Measurements from ENCODE around the gene METTL23.
A peak's percentile ranks its signal among the peaks of the same experiment; 100 is the strongest.
"Not testable (repeated sequence)": the region's sequence is repeated elsewhere in the genome, so short reads cannot be mapped to it uniquely, and the experiment has no call there.

Gene METTL23

DNA sequence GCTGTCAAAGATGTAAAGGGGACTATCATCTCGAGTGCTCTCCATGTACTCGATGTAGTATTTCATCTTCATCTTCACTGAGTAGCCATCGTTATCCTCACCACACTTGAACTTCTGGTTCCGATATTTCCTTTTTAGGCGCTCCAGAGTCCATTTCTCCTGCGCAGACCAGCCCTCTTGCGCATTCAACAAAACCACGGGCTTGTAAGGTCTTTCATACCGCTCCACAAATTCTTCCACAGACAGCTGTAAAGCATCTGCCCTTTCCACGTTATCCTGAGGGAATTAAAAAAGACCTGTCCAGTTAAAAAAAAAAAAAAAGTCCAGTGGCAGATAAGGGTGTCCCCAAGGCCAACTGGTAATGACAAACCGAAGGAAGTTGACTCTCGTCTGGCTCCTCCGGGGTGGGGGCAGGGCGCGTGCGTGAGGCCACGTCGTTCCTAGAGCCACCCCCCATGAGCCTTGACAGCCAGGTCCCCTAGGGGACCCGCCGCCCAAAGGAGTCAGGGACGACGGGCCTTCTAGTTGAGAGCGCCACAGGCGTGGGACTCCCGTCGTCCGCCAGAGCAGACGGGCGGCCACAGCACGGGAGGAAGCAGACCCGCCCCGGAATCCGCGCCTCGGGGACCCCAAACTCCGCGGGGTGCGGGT lies 934 bp upstream of the METTL23 start:
- DNase-seq (ENCODE audit: low read depth, low spot score), result no peak
- peaks cover 17% of the 10 kb centered on the region; the same call in 1 of the 2 replicates for H3K36me3 ChIP-seq (ENCODE audit: control insufficient read depth, insufficient read depth, low read length)
- no peaks in the 10 kb centered on the region for H3K27me3 ChIP-seq (ENCODE audit: control insufficient read depth, insufficient read depth, low read length)
- H3K4me1 ChIP-seq (ENCODE audit: control insufficient read depth, insufficient read depth, low read length), result peaks cover 2% of the 10 kb centered on the region; the same call in 1 of the 2 replicates
- peak overlapping the region; percentile 43 for H3K4me3 ChIP-seq (ENCODE audit: low read length)
- no peaks in the 10 kb centered on the region for H3K9me3 ChIP-seq (ENCODE audit: control insufficient read depth, insufficient read depth, low read length)
- WGBS (ENCODE audit: insufficient coverage, insufficient read length), result no CpG with 5 or more reads among the region's 38 CpGs
- H3K27ac ChIP-seq (ENCODE audit: low read length), result no peak overlapping the region

DNA sequence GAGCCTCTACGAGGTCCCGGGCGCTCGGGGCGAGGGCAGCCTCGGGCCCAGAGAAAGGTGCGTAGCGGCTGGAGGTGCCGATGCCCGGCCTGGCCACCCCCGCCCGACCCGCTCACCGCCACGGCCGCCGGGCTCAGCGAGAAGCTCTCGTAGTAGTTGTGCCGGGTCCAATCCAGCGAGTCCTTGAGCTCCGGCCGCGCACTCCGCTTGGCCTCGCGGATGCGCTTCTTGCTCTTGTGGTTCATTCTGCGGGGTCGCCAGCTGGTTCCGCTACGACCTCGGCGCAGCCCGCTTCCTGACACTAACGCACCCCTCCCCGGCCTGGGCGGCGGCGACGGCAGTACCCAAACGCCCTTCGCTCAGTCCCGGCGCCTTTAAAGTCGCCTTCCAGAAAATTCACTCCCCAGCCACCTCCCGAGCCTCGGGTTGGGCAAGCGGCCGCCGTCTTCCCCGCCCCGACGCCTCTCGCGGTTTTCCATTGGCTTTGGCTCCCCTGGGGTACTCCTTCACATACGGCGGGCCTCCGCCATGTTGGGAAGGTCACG lies 336 bp upstream of the METTL23 start, which contains the start of gene JMJD6:
JMJD6 (minus strand) TSS at position 376 of the 545 bp plus-strand sequence; CDS start at position 245, 131 bp downstream.
- no CpG with 5 or more reads among the region's 60 CpGs for WGBS (ENCODE audit: insufficient coverage, insufficient read length)
- H3K27me3 ChIP-seq (ENCODE audit: control insufficient read depth, insufficient read depth, low read length), result no peaks in the 10 kb centered on the region
- peak; percentile 78 for DNase-seq (ENCODE audit: low read depth, low spot score)
- peaks cover 12% of the 10 kb centered on the region; the same call in 1 of the 2 replicates for H3K36me3 ChIP-seq (ENCODE audit: control insufficient read depth, insufficient read depth, low read length)
- H3K4me3 ChIP-seq (ENCODE audit: low read length), result peak within 1 kb of the TSS; percentile 68
- H3K4me1 ChIP-seq (ENCODE audit: control insufficient read depth, insufficient read depth, low read length), result peaks cover 2% of the 10 kb centered on the region; the same call in 1 of the 2 replicates
- H3K9me3 ChIP-seq (ENCODE audit: control insufficient read depth, insufficient read depth, low read length), result no peaks in the 10 kb centered on the region
- H3K27ac ChIP-seq (ENCODE audit: low read length), result no peak within 1 kb of the TSS

DNA sequence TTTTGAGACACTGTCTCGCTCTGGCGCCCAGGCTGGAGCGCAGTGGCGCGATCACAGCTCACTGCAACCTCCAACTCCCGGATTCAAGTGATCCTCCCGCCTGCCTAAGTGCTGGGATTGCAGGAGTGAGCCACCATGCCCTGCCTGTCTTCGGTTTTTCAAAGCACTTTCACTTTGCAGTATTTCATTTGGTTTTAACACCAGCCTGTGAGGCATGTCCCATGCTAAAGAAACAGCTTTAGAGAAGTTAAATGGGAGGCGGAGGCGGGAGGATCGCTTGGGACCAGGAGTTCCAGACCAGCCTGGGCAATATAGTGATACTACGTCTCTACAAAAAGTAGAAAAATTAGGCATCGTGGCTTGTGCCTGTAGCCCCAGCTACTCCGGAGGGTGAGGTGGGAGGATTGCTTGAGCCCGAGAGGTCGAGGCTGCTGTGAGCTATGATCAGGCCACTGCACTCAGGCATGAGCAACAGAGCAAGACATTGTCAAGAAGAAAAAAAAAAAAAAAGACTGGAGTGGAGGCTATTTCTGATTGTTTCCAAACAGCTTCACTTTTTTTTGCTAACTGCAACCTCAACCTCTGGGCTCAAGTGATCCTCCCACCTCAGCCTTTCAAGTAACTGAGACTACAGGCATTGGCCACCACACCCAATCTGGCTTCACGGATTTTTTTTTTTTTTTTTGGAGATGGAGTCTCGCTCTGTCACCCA lies 1.3 kb downstream of the METTL23 start:
- no CpG with 5 or more reads among the region's 18 CpGs for WGBS (ENCODE audit: insufficient coverage, insufficient read length)
- no peaks in the 10 kb centered on the region for H3K27me3 ChIP-seq (ENCODE audit: control insufficient read depth, insufficient read depth, low read length)
- no peak for DNase-seq (ENCODE audit: low read depth, low spot score)
- H3K4me3 ChIP-seq (ENCODE audit: low read length), result no peak overlapping the region; the same call in 1 of the 2 replicates
- H3K4me1 ChIP-seq (ENCODE audit: control insufficient read depth, insufficient read depth, low read length), result peaks cover 2% of the 10 kb centered on the region; the same call in 1 of the 2 replicates
- H3K36me3 ChIP-seq (ENCODE audit: control insufficient read depth, insufficient read depth, low read length), result peaks cover 6% of the 10 kb centered on the region; the same call in 1 of the 2 replicates
- no peak overlapping the region for H3K27ac ChIP-seq (ENCODE audit: low read length)
- H3K9me3 ChIP-seq (ENCODE audit: control insufficient read depth, insufficient read depth, low read length), result no peaks in the 10 kb centered on the region

DNA sequence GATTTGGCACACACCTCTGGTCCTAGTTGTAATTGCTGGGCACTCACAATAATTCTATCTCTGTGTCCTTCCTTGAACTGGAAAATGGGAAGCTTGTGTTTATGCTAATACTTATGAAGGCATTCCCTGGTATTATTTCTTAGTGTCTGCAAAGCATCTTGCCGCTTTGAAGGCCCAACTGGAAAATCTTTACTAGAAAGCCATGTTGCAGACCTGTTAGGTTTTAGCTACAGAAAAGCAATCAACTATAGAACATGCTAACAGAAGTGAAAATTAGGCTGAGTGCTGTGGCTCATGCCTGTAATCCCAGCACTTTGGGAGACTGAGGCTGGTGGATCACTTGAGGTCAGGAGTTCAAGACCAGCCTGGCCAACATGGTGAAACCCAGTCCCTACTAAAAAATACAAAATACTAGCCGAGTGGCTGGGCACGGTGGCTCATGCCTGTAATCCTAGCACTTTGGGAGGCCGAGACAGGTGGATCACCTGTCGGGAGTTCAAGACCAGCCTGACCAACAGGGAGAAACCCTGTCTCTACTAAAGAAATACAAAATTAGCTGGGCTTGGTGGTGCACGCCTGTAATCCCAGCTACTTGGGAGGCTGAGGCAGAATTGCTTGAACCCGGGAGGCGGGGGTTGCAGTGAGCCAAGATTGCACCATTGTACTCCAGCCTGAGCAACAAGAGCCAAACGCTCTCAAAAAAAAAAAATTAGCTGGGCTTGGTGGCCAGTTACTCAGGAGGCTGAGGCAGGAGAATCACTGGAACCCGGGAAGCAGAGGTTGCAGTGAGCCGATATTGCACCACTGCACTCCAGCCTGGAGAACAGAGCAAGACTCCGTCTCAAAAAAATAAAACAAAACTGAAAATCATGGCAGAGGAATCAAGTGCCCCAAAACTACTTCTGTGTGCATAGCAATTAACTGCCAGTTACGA lies 5.4 kb downstream of the METTL23 start:
- not testable (repeated sequence) for H3K9me3 ChIP-seq (ENCODE audit: control insufficient read depth, insufficient read depth, low read length); H3K4me1 ChIP-seq (ENCODE audit: control insufficient read depth, insufficient read depth, low read length); H3K4me3 ChIP-seq (ENCODE audit: low read length); H3K27ac ChIP-seq (ENCODE audit: low read length); H3K27me3 ChIP-seq (ENCODE audit: control insufficient read depth, insufficient read depth, low read length); DNase-seq (ENCODE audit: low read depth, low spot score)
- H3K36me3 ChIP-seq (ENCODE audit: control insufficient read depth, insufficient read depth, low read length), result peaks cover 21% of the 10 kb centered on the region
- WGBS (ENCODE audit: insufficient coverage, insufficient read length), result no CpG with 5 or more reads among the region's 13 CpGs

DNA sequence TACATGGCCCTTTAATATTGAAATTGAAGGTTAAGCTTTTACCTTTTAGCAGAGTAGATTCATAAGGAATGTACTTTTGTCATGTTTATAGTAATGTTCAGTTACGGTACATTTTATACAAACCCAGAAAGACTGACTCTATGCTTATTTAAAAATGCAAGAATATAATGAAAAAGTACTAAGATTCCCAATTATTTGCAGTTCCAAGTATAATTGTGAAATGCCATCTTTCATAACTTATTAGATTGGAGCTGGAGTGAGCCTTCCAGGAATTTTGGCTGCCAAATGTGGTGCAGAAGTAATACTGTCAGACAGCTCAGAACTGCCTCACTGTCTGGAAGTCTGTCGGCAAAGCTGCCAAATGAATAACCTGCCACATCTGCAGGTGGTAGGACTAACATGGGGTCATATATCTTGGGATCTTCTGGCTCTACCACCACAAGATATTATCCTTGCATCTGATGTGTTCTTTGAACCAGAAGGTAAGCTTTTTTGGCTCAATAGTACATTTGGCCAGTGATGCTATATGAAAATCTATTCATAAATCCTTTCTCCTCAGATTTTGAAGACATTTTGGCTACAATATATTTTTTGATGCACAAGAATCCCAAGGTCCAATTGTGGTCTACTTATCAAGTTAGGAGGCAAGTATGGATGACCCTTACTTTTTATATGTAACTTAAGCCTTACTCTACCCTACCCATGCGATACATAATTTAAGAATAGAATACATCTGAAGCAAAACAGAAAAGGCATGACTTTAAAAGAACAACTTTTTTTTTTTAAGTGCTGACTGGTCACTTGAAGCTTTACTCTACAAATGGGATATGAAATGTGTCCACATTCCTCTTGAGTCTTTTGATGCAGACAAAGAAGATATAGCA lies 6.3 kb downstream of the METTL23 start:
- DNase-seq (ENCODE audit: low read depth, low spot score), result no peak
- Histone ChIP-seq H3K27me3 (ENCODE audit: control insufficient read depth, insufficient read depth, low read length) (no peaks in the 10 kb centered on the region), H3K4me1 (ENCODE audit: control insufficient read depth, insufficient read depth, low read length) (no peaks in the 10 kb centered on the region), H3K36me3 (ENCODE audit: control insufficient read depth, insufficient read depth, low read length) (peaks cover 21% of the 10 kb centered on the region), H3K27ac (ENCODE audit: low read length) (no peak overlapping the region), H3K9me3 (ENCODE audit: control insufficient read depth, insufficient read depth, low read length) (no peaks in the 10 kb centered on the region), H3K4me3 (ENCODE audit: low read length) (no peak overlapping the region)
- WGBS (ENCODE audit: insufficient coverage, insufficient read length), result no CpG with 5 or more reads among the region's 3 CpGs

DNA sequence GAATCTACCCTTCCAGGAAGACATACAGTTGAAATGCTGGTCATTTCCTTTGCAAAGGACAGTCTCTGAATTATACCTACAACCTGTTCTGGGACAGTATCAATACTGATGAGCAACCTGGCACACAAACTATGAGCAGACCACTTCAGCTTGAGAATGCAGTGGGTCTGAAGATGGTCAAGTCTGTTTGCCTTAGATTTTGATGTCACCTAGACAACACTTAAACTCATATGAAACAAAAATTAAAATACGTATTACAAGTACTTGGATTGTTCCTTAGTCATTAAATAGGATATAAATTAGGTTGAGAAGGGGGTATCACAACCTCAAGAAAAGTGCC lies 6.9 kb downstream of the METTL23 start:
- no peak for DNase-seq (ENCODE audit: low read depth, low spot score)
- Histone ChIP-seq H3K36me3 (ENCODE audit: control insufficient read depth, insufficient read depth, low read length) (peaks cover 21% of the 10 kb centered on the region), H3K27me3 (ENCODE audit: control insufficient read depth, insufficient read depth, low read length) (no peaks in the 10 kb centered on the region), H3K4me3 (ENCODE audit: low read length) (no peak overlapping the region), H3K27ac (ENCODE audit: low read length) (no peak overlapping the region), H3K4me1 (ENCODE audit: control insufficient read depth, insufficient read depth, low read length) (no peaks in the 10 kb centered on the region), H3K9me3 (ENCODE audit: control insufficient read depth, insufficient read depth, low read length) (no peaks in the 10 kb centered on the region)
- no CpG with 5 or more reads among the region's 1 CpG for WGBS (ENCODE audit: insufficient coverage, insufficient read length)

DNA sequence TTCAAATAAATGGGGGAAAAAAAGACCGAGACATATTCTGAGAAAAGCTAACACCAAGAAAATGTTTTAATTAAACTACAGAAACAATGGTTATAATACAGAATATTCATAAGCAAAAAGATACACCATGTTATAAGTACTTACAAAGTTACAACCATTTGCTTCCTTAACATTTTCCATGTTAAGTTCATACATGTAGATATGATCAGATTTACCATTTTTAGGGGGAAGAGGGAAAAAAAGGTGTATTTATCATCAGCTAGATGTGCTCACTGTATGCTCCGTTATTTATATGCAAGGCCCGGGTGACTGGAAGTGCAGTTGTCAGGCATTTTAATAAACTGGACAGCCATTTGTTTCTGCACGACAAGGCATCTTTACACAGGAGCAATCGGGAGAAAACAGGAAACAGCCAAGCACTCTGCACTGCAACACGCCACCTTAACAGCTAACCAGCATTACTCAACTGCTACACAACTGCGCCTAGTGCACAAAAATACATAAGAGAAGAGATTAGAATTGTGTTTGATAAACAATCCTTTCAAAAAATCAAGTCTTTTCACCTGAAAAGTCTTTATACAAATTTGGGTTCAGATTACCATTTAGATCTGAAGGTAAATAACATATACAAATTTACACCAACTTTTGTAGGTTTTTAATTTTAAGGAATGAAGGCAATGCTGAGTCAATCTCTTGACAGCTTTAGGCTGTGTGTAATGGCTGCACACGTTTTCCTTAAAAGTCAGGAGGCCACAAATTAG lies 7.6 kb downstream of the METTL23 start:
- Histone ChIP-seq H3K27me3 (ENCODE audit: control insufficient read depth, insufficient read depth, low read length) (no peaks in the 10 kb centered on the region), H3K4me3 (ENCODE audit: low read length) (no peak overlapping the region), H3K4me1 (ENCODE audit: control insufficient read depth, insufficient read depth, low read length) (no peaks in the 10 kb centered on the region), H3K36me3 (ENCODE audit: control insufficient read depth, insufficient read depth, low read length) (peaks cover 21% of the 10 kb centered on the region), H3K9me3 (ENCODE audit: control insufficient read depth, insufficient read depth, low read length) (no peaks in the 10 kb centered on the region), H3K27ac (ENCODE audit: low read length) (no peak overlapping the region)
- no peak for DNase-seq (ENCODE audit: low read depth, low spot score)
- no CpG with 5 or more reads among the region's 8 CpGs for WGBS (ENCODE audit: insufficient coverage, insufficient read length)

DNA sequence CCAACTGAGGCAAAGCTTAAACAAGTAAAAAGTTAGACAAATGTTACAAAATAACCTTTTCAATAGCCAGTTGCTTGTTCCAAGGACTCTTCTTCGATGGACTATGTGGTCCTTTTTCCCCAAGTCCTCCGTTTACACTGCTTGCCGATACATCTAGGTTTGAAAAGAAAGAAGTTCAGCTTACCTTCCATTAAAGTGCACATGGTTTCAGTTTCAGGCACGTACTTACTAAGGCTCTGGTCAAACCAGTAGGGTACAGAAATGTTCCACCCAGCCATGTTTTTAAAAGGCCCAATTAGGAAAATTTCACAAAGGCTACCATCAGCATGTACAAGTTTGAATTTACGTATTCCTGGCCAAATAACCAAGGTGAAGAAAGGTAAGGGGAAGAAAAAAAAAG lies 8.4 kb downstream of the METTL23 start:
- Histone ChIP-seq H3K27ac (ENCODE audit: low read length) (no peak overlapping the region), H3K27me3 (ENCODE audit: control insufficient read depth, insufficient read depth, low read length) (no peaks in the 10 kb centered on the region), H3K4me3 (ENCODE audit: low read length) (peak overlapping the region; percentile 0; the same call in 1 of the 2 replicates), H3K36me3 (ENCODE audit: control insufficient read depth, insufficient read depth, low read length) (peaks cover 21% of the 10 kb centered on the region), H3K4me1 (ENCODE audit: control insufficient read depth, insufficient read depth, low read length) (no peaks in the 10 kb centered on the region), H3K9me3 (ENCODE audit: control insufficient read depth, insufficient read depth, low read length) (no peaks in the 10 kb centered on the region)
- no CpG with 5 or more reads among the region's 5 CpGs for WGBS (ENCODE audit: insufficient coverage, insufficient read length)
- DNase-seq (ENCODE audit: low read depth, low spot score), result no peak
